Spinal cord (tissue), 10 donors: ENCODE results near the gene CTBP2. TPM values are rescaled to one million over a fixed set of nuclear protein-coding genes. Genes with fewer than 3 reads are reported as not detected.

Experiments
- DNase-seq, 6 donors: peaks; one replicate each; pipeline versions ENCODE4 v3.0.0 to v3.0.0-alpha.2; 2013 to 2015; ENCODE audit warnings: low spot score in 6 of 6, low read depth in 4 of 6
- H3K27ac ChIP-seq: one replicate; pipeline ENCODE4 v1.5.1; 2013; ENCODE audit warnings: low read depth, low read length, control low read depth
- H3K27me3 ChIP-seq: one replicate; pipeline ENCODE4 v1.6.1; 2013; ENCODE audit warnings: low read length; ENCODE audit not compliant: control insufficient read depth, insufficient read depth
- H3K36me3 ChIP-seq: one replicate; pipeline ENCODE4 v1.6.1; 2013; ENCODE audit warnings: low read length; ENCODE audit not compliant: control insufficient read depth, insufficient read depth
- H3K4me1 ChIP-seq: one replicate; pipeline ENCODE4 v1.6.1; 2013; ENCODE audit warnings: low read length; ENCODE audit not compliant: control insufficient read depth, insufficient read depth
- H3K4me3 ChIP-seq: one replicate; pipeline ENCODE4 v1.5.1; 2013; ENCODE audit warnings: low read depth, low read length, control low read depth
- H3K9me3 ChIP-seq: one replicate; pipeline ENCODE4 v1.6.1; 2013; ENCODE audit warnings: low read length; ENCODE audit not compliant: control insufficient read depth, insufficient read depth
- WGBS: methylation state at CpG from one replicate; pipeline ENCODE4 v1.1.5; 2013; ENCODE audit warnings: missing lambda C conversion rate; ENCODE audit not compliant: insufficient coverage; 5-methylcytosine and 5-hydroxymethylcytosine counted together
- polyA plus RNA-seq, 2 donors: library from polyadenylated mRNA; unstranded; fragments of 120-200 nt; gene quantifications; one replicate each; pipeline ENCODE4 v1.2.1, GENCODE V29; 2013; ENCODE audit not compliant: insufficient read length in 2 of 2
- total RNA-seq, 2 donors: library from RNA; depleted of rRNA in 1 of 2; stranded (reverse); fragments of 120-200 nt in 1 of 2; fragments of >200 nt in 1 of 2; gene quantifications; one replicate each; pipeline versions ENCODE4 v1.2.3 to v1.2.4, GENCODE V29; 2013 to 2014
- donor health status: healthy.

CTBP2 gene
- total and polyA plus RNA-seq, 4 donors: 44.2 to 96.2 (median 83.9) TPM

- Histone ChIP-seq H3K36me3 (peaks cover 29% of the 10 kb centered on the region), H3K27me3 (no peaks in the 10 kb centered on the region), H3K9me3 (peaks cover 1% of the 10 kb centered on the region), H3K4me3 (no peak overlapping the region), H3K27ac (peak overlapping the region; percentile 93), H3K4me1 (peaks cover 88% of the 10 kb centered on the region)
- 14% methylated on average over 17 of the region's 20 CpGs for WGBS
- peak in 2 of 6 donors; percentile 44 to 78 for DNase-seq
Measured at GRCh38 chr10:125057158-125058001, 103.0 kb downstream of the CTBP2 start.

- H3K4me1 ChIP-seq: peaks cover 83% of the 10 kb centered on the region
- DNase-seq: no peak
- no peak overlapping the region for H3K4me3 ChIP-seq
- WGBS: 60% methylated on average over 20 of the region's 21 CpGs
- H3K27me3 ChIP-seq: no peaks in the 10 kb centered on the region
- peaks cover 1% of the 10 kb centered on the region for H3K9me3 ChIP-seq
- H3K27ac ChIP-seq: peak overlapping the region; percentile 93
- H3K36me3 ChIP-seq: peaks cover 29% of the 10 kb centered on the region
Measured at GRCh38 chr10:125056161-125057132, 103.9 kb downstream of the CTBP2 start.

DNA sequence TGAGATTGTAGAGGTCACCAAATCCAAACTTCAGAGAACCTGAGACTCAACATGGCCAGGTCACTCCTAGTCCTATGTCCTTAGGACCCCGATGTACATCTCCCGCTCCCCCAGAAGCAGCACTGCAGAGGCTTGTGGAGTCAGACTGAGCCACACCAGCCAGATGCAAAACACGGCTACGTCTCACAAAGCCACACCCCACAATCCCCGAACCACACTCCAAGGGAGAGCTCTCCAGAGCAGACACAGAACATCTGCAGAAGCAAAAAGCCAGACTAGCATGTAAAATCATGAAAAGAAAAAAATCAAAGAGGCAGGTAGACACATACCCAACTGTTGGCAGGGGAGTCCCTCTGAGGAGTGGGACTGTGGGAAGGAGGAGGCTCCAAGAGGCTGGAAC is 104.9 kb downstream of the CTBP2 start:
- Histone ChIP-seq H3K9me3 (peaks cover 1% of the 10 kb centered on the region), H3K4me3 (no peak overlapping the region), H3K36me3 (peaks cover 21% of the 10 kb centered on the region), H3K4me1 (peaks cover 73% of the 10 kb centered on the region), H3K27me3 (no peaks in the 10 kb centered on the region), H3K27ac (peak overlapping the region; percentile 93)
- DNase-seq: no peak
- 78% methylated on average over 4 of the region's 5 CpGs for WGBS

GRCh38 chr10:125054669-125055268 is 105.6 kb downstream of the CTBP2 start:
- H3K9me3 ChIP-seq: peaks cover 1% of the 10 kb centered on the region
- 54% methylated on average over 8 of the region's 9 CpGs for WGBS
- H3K27ac ChIP-seq: peak overlapping the region; percentile 93
- no peak overlapping the region for H3K4me3 ChIP-seq
- H3K27me3 ChIP-seq: no peaks in the 10 kb centered on the region
- H3K4me1 ChIP-seq: peaks cover 73% of the 10 kb centered on the region
- H3K36me3 ChIP-seq: peaks cover 21% of the 10 kb centered on the region
- DNase-seq: peak in 1 of 6 donors; percentile 66

DNA sequence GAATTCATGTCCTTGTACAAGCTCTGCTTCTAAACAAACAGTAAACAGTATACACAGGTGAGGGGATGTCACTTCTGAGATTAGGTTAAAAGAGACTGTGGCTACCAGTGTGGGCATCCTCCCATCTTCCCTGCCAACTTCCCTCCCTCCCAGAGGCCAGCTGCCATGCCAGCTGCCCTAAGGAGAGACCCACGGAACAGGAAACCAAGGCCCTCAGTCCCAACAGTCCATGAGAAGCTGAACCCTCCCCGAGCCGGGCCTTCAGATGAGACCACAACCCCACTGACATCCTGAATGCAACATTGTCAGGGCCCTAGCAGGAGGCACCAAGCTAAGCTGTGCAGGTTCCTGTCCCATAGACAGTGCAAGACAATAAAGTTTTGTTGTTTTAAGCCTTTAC is 106.1 kb downstream of the CTBP2 start:
- H3K4me3 ChIP-seq: no peak overlapping the region
- peaks cover 1% of the 10 kb centered on the region for H3K9me3 ChIP-seq
- H3K4me1 ChIP-seq: peaks cover 74% of the 10 kb centered on the region
- peak overlapping the region; percentile 93 for H3K27ac ChIP-seq
- DNase-seq: no peak
- H3K27me3 ChIP-seq: no peaks in the 10 kb centered on the region
- peaks cover 24% of the 10 kb centered on the region for H3K36me3 ChIP-seq
- 57% methylated on average over 3 of the region's 3 CpGs for WGBS

GRCh38 chr10:125052146-125052545 is 108.2 kb downstream of the CTBP2 start:
- no peak overlapping the region for H3K27ac ChIP-seq
- DNase-seq: no peak
- WGBS: 89% methylated on average over 6 of the region's 8 CpGs
- peaks cover 67% of the 10 kb centered on the region for H3K4me1 ChIP-seq
- no peaks in the 10 kb centered on the region for H3K27me3 ChIP-seq
- H3K9me3 ChIP-seq: peaks cover 1% of the 10 kb centered on the region
- no peak overlapping the region for H3K4me3 ChIP-seq
- H3K36me3 ChIP-seq: peaks cover 22% of the 10 kb centered on the region

GRCh38 chr10:125050383-125050782 is 110.0 kb downstream of the CTBP2 start:
- Histone ChIP-seq H3K4me3 (no peak overlapping the region), H3K27ac (no peak overlapping the region), H3K36me3 (peaks cover 14% of the 10 kb centered on the region), H3K9me3 (peaks cover 1% of the 10 kb centered on the region), H3K27me3 (no peaks in the 10 kb centered on the region), H3K4me1 (peaks cover 54% of the 10 kb centered on the region)
- no peak for DNase-seq
- WGBS: 89% methylated on average over 3 of the region's 14 CpGs

DNA sequence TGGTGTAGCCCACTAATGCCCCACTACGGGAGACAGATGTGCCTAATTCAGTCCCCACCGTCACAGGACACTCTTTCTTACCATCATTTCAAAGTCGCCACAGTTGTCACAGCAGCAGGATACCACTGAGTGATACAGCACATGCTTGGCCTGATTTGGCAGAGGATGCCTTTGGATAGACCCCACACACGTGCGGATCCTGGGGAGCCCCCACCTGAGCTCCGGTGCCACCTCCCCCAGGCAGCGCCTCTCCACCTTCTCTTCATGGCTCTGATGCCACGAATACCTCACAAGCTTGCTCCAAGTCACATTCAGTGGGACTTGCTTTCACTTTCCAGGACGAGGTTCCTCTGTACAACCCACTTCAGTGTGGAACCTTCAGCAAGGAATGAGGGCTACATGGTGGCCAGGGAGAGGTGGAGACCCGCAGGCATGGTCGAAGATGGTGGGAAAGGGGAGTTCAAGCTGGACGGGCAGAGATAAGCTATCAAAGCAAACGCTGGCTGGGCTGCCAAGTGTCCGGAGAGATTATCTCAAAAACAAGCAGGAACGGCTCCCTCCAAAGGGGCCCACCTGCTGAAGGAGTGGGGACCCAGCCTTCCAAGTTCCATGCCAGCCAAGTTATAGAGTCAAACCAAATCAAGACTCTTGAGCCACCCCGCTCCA is 111.0 kb downstream of the CTBP2 start:
- H3K27ac ChIP-seq: peak overlapping the region; percentile 12
- H3K4me3 ChIP-seq: no peak overlapping the region
- no peaks in the 10 kb centered on the region for H3K27me3 ChIP-seq
- peaks cover 1% of the 10 kb centered on the region for H3K9me3 ChIP-seq
- WGBS: 63% methylated on average over 14 of the region's 16 CpGs
- no peak for DNase-seq
- peaks cover 56% of the 10 kb centered on the region for H3K4me1 ChIP-seq
- H3K36me3 ChIP-seq: peaks cover 14% of the 10 kb centered on the region
